RPMI8226 (cell line): Measurements from ENCODE around the gene ANKRD29.

Experiments used
- DNase-seq: peaks from one replicate; pipeline ENCODE4 v3.0.0-alpha.2; 2015

The ANKRD29 gene

GRCh38 chr18:23662309-23663263 lies at the start of gene ANKRD29:
TSS of gene ANKRD29 (minus strand) at chr18:23662911. CDS start at chr18:23662730, 181 bp downstream.
- peak; percentile 31 for DNase-seq

GRCh38 chr18:23712445-23712844 lies 49.7 kb upstream of the ANKRD29 start:
- no peak for DNase-seq

- no peak for DNase-seq
These were observed 48.7 kb upstream of the ANKRD29 start for GRCh38 chr18:23711426-23711825.

GRCh38 chr18:23710946-23711345 lies 48.2 kb upstream of the ANKRD29 start:
- DNase-seq = no peak

- DNase-seq = peak; percentile 32
These were observed 47.4 kb upstream of the ANKRD29 start for GRCh38 chr18:23710068-23710527.

- no peak for DNase-seq
These were observed 44.4 kb upstream of the ANKRD29 start for GRCh38 chr18:23706971-23707640.

- no peak for DNase-seq
These were observed 42.1 kb upstream of the ANKRD29 start for GRCh38 chr18:23704806-23705205.

GRCh38 chr18:23703987-23704384 lies 41.3 kb upstream of the ANKRD29 start:
- no peak for DNase-seq

- DNase-seq = peak; percentile 38
These were observed 40.6 kb upstream of the ANKRD29 start for GRCh38 chr18:23703057-23703986.

- no peak for DNase-seq
These were observed 39.9 kb upstream of the ANKRD29 start for GRCh38 chr18:23702606-23703005.

- DNase-seq = no peak
These were observed 38.9 kb upstream of the ANKRD29 start for GRCh38 chr18:23701544-23702064.

- peak; percentile 50 for DNase-seq
These were observed 38.3 kb upstream of the ANKRD29 start for GRCh38 chr18:23701017-23701416.

GRCh38 chr18:23694637-23695430 lies 32.1 kb upstream of the ANKRD29 start:
- no peak for DNase-seq

- DNase-seq = no peak
These were observed 31.1 kb upstream of the ANKRD29 start for GRCh38 chr18:23693846-23694245.

- DNase-seq = no peak
These were observed 27.9 kb upstream of the ANKRD29 start for GRCh38 chr18:23690505-23691068.

- no peak for DNase-seq
These were observed 27.1 kb upstream of the ANKRD29 start for GRCh38 chr18:23689616-23690504.

GRCh38 chr18:23689031-23689615 lies 26.4 kb upstream of the ANKRD29 start, which contains the start of gene LAMA3:
TSS of gene LAMA3 (plus strand) at chr18:23689453. CDS start at chr18:23689684, 231 bp downstream.
- no peak for DNase-seq

- DNase-seq = no peak
These were observed 25.8 kb upstream of the ANKRD29 start for GRCh38 chr18:23688528-23688927.

GRCh38 chr18:23684515-23685197 lies 21.9 kb upstream of the ANKRD29 start:
- DNase-seq = no peak
